ENCODE results near the gene SUMF2.
"Not testable (repeated sequence)": the region's sequence is repeated elsewhere in the genome, so short reads cannot be mapped to it uniquely, and the experiment has no call there.

SUMF2 gene

GRCh38 chr7:56048245-56048644 lies 15.8 kb upstream of the SUMF2 start:
- FAIRE-seq (no peak), DNase-seq (ENCODE audit: insufficient read length, low spot score) (no peak)
- TF ChIP-seq POLR2A (IDR thresholded peaks at IDR 0.05; ENCODE audit: low read depth, low read length): no peak

DNA sequence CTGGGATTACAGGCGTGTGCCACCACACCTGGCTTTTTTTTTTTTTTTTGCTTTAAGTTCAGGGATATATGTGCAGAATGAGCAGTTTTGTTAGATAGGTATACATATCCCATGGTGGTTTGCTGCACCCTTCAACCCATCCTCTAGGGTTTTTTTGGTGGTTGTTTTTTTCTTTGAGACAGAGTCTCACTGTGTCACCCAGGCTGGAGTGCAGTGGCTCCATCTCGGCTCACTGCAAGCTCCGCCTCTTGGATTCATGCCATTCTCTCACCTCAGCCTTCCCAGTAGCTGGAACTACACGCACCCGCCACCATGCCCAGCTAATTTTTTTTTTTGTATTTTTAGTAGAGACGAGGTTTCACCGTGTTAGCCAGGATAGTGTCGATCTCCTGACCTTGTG lies 15.3 kb upstream of the SUMF2 start:
- FAIRE-seq: not testable (repeated sequence)

DNA sequence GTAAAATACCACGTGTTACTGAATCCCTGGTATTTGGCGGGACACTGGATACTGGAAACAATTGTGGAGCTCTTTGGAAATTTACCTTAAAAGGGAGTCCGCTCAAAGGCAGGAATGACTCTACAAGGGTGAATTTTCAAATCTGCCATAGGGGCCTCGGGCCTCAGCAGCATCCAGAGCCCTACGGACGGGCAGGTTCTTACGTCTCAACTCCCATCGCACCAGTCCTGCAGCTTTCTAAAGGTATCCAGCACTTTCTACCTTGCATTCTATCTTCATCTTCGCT lies 13.1 kb upstream of the SUMF2 start:
- DNase-seq (ENCODE audit: insufficient read length, low spot score) (no peak), FAIRE-seq (no peak)
- TF ChIP-seq POLR2A (IDR thresholded peaks at IDR 0.05; ENCODE audit: low read depth, low read length): no peak

More for the DNA sequence above, 15.3 kb upstream of the SUMF2 start:
- not testable (repeated sequence) for DNase-seq (ENCODE audit: insufficient read length, low spot score)

GRCh38 chr7:56051339-56052191 lies 12.5 kb upstream of the SUMF2 start, which contains the start of the genes CCT6A and PSPH:
CCT6A (plus strand) TSS chr7:56051765; CDS start chr7:56051849, 84 bp downstream.
PSPH (minus strand) TSS chr7:56051444; CDS start chr7:56021212, 30,232 bp downstream.
- FAIRE-seq: peak; percentile 78
- DNase-seq (ENCODE audit: insufficient read length, low spot score): peak; percentile 98
- TF ChIP-seq POLR2A (IDR thresholded peaks at IDR 0.05; ENCODE audit: low read depth, low read length): peak; percentile 98

DNA sequence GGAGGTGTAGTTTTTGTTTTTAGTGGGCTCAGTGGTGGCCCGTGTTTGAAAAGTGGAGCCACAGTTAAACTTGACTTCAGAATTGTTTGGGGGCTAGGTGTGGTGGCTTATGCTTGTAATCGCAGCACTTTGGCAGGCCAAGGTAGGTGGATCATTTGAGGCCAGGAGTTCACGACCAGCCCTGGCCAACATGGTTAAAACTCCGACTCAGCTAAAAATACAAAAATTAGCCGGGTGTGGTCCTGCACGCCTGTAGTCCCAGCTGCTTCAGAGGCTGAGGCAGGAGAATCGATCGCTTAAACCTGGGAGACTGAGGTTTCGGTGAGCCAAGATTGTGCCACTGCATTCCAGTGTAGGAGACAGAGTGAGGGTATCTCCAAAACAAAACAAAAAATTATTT lies 10.7 kb upstream of the SUMF2 start:
- TF ChIP-seq POLR2A (IDR thresholded peaks at IDR 0.05; ENCODE audit: low read depth, low read length): no peak
- DNase-seq (ENCODE audit: insufficient read length, low spot score) (no peak), FAIRE-seq (no peak)

GRCh38 chr7:56053993-56054392 lies 10.1 kb upstream of the SUMF2 start:
- no peak for TF ChIP-seq POLR2A (IDR thresholded peaks at IDR 0.05; ENCODE audit: low read depth, low read length)
- no peak for FAIRE-seq
- DNase-seq (ENCODE audit: insufficient read length, low spot score): no peak

DNA sequence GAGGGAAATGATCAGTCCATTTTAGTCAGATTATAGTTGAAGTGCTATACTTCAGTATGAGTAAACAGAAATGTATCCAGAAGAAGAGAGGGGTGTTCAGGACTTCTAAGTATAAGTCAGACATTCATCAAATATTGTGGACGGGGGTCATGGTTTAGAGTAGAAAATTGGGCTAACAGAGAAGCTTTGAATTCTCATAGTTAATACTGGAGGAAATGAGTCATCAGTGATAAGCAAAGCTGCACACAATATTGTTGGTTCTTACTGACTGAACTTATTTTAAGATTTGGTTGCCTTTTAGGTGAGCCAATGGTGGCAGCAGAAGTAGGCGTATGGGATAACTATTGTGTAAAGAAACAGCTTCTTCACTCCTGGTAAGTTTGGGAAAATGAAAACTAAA lies 1.7 kb upstream of the SUMF2 start:
- no peak for TF ChIP-seq POLR2A (IDR thresholded peaks at IDR 0.05; ENCODE audit: low read depth, low read length)
- peak; percentile 49 for DNase-seq (ENCODE audit: insufficient read length, low spot score)
- FAIRE-seq: peak; percentile 79

- FAIRE-seq (no peak), DNase-seq (ENCODE audit: insufficient read length, low spot score) (no peak)
- TF ChIP-seq POLR2A (IDR thresholded peaks at IDR 0.05; ENCODE audit: low read depth, low read length): no peak
Observed at GRCh38 chr7:56063500-56063881, 595 bp upstream of the SUMF2 start.

DNA sequence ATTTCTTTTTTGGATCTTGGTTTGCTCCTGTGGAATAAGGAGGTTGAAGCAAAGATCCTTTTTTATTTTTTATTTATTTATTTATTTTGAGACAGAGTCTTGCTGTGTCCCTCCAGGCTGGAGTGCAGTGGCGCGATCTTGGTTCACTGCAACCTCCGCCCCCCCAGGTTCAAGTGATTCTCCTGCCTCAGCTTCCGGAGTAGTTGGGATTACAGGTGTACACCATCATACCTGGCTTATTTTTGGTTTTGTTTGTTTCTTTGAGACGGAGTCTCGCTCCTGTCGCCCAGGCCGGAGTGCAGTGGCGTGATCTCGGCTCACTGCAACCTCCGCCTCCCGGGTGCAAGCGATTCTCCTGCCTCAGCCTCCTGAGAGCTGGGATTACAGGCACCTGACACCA lies 2.3 kb downstream of the SUMF2 start:
- DNase-seq (ENCODE audit: insufficient read length, low spot score); FAIRE-seq: not testable (repeated sequence)

- no peak for FAIRE-seq
- peak; percentile 85 for DNase-seq (ENCODE audit: insufficient read length, low spot score)
- no peak for TF ChIP-seq POLR2A (IDR thresholded peaks at IDR 0.05; ENCODE audit: low read depth, low read length)
Observed at GRCh38 chr7:56074371-56074791, 10.3 kb downstream of the SUMF2 start.

DNA sequence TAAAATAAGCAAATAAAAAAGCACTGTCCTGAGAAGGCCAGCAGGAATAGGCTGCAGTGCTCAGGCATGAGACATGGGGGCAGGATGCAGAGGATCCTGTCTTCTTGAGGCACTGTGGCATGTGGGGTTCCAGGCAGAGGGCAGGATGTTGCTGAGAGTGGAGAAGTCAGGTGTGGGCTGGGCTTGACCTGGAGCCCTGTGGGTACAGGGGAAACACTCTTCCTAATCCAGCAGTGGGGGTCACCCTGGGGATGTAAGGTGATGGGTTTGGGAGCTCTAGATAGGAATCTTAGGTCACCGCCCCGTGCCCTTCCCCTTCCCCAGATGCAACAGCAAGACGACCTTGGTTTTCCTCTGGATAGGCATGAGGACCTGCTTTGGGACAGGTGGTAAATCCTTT lies 13.6 kb downstream of the SUMF2 start:
- FAIRE-seq (no peak), DNase-seq (ENCODE audit: insufficient read length, low spot score) (no peak)
- no peak for TF ChIP-seq POLR2A (IDR thresholded peaks at IDR 0.05; ENCODE audit: low read depth, low read length)

DNA sequence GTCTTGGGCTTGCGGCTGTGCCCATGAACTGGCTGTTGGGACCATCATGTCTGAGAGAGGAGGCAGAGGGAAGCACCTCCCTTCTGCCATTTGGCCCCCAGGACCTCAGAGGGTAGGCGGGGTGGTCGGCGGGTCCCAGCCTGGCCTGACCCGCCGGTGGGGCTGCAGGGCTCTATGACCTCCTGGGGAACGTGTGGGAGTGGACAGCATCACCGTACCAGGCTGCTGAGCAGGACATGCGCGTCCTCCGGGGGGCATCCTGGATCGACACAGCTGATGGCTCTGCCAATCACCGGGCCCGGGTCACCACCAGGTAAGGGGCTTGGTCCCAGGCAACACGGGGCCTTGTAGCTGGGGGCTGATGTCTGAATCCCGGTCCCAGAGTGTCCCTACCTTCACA lies 14.1 kb downstream of the SUMF2 start:
- no peak for FAIRE-seq
- DNase-seq (ENCODE audit: insufficient read length, low spot score): no peak
- no peak for TF ChIP-seq POLR2A (IDR thresholded peaks at IDR 0.05; ENCODE audit: low read depth, low read length)

- FAIRE-seq (no peak), DNase-seq (ENCODE audit: insufficient read length, low spot score) (no peak)
- no peak for TF ChIP-seq POLR2A (IDR thresholded peaks at IDR 0.05; ENCODE audit: low read depth, low read length)
Observed at GRCh38 chr7:56079450-56080185, 15.5 kb downstream of the SUMF2 start.

DNA sequence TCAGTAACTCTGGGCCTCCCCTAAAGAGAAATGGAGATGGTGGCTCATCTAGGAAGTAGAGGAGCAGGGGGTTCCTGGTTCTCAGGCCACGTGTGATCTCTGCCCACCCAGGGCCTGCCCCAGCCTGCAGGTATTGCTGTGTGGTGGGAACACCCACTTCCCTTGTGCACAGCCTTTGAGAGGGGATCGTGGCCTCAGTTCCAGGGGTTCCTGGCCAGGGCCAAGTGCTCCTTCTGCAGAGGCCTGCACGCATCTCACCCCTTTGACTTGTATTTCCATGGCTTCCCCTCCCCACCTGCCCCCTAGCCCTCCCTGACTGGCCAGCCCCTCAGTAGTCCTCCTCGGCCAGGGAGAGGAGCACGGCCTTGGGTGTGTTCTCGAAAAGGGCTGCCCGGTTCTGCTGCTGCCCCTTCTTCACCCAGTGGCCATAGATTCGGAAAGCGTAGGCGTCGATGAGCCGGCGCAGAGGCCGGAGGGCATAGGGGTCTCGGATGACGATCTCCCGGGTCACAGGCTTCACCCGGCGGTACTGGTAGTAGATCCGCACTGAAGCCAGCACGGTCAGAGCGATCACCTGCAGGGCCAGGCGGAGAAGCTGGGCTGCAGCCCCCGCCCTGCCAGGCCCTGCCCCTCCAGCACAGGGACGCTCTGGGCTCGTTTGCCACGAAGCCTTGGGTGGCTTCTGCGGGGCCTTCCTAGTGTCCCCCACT lies 16.8 kb downstream of the SUMF2 start:
- not testable (repeated sequence) for DNase-seq (ENCODE audit: insufficient read length, low spot score); FAIRE-seq
